HG03159 (cell line): ENCODE results near the gene RASA3.
"Not testable (repeated sequence)": the region's sequence is repeated elsewhere in the genome, so short reads cannot be mapped to it uniquely, and the experiment has no call there.

ENCODE experiments used
- ATAC-seq: cut with Tn5 transposase; IDR thresholded peaks from one replicate; pipeline ENCODE4 v1.9.1; 2021; ENCODE audit warnings: mild to moderate bottlenecking, moderate library complexity; ENCODE audit not compliant: unreplicated experiment

RASA3 gene

DNA sequence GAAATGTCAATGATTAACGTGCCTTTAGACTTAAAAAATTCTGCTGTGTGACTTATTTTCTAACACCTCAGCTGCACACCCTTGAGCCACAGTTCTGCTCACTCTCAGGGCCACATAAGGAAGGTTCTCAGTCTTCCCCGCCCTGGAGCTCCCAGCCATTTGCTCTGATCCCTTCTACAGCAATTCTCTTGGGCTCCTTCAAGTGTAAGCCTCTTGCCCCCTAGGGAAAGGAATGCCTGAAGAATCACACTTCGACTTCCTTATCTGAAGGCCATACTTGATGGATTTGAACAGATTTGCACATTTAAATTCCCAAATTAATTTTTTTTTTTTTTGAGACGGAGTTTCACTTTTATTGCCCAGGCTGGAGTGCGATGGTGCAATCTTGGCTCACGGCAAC is 44.2 kb downstream of the RASA3 start:
- no peak for ATAC-seq

DNA sequence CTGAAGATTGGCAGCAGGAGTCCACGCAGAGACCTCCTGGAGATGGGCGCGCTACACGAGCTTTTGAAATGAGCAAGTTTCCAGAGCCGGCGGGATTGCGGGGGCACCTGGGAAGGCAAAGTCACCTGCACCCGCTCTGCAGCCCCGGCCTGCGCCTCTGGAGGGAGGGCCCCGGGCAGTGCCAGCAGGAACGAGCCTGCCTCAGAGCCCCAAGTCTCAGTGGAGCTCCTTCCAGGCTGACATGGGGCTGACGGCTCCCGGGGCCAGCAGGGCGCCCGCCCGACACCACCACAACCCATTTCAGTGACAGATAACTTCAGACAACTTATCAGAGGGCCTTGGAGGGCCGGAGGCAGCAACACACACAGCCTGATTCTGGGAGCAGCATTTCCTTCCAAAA is 45.0 kb downstream of the RASA3 start:
- no peak for ATAC-seq

DNA sequence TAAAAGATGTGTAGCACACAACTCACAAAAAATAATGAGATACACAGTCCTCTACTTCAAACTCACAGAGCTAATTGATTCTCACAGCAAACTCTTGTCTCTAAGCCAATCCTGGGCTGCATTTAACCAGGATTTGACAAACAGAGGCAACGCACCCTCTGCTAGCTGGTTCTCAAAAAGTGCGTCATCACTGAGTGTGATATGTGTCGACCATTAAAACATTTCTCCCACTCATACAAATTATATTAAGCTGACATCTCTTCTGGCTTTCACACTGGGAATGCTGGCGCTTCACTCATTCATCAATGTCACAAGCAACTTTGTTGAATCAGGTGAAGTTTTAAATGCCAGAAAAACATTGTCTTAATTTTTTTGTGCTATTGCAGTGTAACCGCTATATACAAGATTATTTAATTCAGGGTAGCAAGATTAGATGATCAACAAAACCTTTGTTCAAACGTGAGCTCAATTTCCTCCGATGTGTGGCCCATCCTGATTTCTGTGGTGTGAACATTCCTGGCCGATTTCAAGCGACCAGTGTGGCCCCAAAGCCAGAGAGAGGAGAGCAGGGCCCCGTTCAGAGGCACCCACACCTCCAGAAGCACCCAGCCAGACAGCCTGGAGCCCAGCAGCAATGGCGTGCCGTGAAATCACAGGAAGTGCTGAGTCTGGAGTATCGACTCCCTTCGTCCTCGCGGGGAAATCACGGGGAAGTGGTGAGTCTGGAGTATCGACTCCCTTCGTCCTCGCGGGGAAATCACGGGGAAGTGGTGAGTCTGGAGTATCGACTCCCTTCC is 49.4 kb downstream of the RASA3 start:
- no peak for ATAC-seq

DNA sequence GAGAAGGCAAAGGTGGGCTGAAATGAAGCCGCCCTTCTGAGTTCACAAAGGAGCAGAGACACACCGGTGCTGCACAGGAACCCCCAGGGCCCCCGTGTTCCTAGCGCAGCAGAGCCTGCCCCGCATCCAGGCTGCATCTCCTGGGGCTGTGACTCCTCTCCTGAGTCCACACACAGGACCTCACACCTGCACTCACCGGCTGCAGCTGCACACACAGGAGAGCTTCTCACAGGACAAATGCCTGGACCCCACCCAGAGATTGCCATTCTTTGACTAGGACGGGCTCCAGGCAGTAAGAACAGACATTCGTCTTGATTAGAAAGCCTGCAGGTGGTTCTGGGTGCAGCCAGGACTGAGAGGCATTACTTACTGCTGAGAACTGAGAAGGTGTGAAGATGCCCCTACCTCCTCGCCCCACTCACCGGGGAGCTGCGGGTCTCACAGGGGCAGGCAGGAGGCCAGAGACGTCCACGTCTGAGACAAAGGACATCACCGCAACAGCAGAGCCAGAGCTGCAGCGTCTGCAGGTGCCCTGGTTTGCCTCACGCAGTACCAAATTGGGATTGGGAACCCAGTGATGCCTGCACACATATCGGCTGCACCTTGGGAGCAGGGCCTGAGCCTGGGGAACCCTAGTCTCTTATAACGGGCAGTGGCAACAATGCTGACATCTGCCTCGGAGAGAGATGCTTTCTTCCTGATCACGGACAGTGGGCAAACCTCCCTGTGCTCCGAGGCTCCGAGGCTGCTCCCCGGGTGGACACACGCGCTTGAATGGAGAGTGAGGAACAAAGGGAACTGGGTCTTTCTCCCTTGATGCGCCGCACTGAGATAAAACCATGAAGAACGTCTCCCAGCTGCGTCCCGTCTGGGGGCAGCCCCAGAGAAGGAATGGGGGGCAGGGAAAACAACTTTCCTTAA is 50.4 kb downstream of the RASA3 start:
- ATAC-seq, result no peak

DNA sequence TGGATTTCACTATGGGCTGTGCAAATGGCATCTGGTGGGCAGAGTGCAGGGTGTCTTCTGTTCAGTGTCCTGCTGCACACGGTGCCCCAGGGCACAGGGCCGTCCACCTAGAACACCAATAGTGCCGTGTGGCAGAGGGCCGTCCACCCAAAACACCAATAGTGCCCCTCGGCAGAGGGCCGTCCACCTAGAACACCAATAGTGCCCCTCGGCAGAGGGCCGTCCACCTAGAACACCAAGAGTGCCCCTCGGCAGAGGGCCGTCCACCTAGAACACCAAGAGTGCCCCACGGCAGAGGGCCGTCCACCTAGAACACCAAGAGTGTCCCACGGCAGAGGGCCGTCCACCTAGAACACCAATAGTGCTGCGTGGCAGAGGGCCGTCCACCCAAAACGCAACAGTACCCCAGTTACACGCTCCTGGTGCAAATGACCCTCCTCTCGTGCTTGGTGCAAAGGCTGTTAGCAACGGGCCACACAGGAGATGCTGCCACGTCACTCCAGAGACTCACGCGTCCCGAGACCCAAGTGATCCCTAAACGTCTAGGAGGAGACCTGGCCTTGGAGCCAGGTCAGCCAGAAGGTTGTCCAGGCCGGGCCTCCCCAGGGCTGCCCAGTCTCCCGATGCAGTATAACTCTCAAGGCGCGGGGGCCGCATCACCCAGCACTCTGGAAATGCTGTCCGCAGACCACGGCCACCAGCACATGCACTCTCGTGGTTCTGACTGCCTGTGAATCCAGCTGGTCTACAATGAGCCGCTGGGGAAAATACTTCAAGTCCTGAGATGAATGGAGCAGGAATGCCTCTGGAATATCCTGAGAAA is 51.5 kb downstream of the RASA3 start:
- no peak for ATAC-seq

DNA sequence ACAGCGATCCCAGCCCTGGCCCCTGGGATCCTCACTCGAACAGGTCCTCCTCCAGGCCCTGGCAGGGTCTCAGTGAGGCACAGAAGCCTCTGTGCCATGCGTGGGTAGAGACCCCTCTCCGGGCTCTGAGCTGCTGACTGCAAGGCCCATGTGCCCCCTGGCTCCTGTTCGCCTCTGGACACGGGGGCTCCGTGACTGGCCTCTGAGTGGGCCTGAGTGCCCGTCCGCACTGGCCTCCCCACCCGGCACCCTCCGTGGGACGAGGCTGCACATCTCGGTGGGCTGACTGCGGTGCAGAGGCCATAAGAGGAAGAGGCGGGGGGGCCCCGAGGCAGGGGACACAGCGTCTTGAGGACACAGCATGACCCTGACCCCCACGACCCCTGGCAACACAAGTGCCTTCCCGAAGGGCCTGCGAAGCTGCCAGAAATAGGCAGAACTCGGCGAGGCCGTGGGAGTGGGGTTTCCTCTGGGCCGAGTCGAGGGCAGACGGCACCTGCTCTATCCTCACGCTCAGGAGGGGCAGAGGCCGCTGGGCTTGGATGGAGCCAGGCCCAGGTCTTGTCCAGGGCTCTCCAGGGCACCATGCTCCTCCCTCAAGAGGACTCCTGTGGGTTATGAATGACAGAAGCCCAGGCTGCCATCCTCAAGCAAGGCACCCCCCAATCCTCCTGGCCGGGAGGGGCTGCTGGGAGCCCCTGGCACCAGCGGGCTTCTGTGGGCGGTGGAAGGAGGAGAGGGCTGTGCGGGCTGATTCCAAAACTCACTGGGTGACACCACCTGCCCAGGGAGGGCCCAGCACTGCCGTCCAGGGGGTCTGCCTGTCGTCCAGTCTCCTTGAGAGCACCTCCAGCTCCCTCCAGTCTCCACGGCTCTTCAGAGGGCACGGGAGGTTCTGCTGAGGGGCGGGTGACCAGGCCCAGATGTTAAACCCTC is 52.6 kb downstream of the RASA3 start:
- no peak for ATAC-seq

DNA sequence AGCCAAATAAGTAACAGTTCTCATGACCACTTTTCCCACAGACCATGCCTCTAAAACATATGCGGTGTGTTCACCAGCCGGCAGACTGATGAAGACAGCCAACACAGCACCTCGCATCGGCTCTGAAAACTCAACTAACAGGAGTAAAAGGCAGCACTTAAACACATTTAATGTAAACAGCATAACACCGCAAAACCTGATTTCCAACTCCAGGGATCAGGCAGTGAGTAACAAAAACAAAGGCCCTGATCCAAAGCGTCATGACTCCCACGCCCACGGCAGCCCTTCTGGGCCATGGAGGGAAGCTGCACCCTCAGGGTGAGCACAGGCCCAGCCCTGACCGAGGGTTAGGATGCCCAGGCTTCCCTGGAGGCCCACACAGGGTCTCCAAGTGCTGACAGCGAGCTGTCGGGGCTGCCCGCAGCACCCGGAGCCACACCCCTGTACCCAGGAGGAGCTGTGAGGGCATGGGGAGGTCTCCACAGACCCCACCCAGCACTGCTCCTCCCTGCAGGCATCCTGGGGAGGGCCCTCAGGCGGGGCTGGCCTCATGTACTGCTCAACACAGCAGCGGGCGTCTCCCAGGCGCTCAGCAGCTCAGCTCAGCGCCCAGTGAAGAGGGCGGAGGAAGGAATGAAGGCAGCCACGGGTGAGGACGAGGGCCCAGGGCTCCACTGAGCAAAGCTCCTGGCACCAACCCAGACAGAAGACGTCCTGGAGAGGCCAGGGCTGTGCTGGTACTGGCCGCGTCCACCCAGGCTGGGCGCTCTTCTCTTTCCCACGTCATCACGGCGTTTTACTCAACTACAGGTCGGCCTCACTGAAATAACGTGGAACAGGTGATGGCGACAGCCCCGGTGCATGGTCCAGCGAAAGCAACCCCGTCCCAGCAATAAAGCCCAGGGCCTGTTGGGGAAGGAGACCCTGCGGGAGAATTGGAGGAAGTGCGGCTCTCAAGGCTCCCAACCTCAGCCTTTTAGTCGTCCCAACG is 53.7 kb downstream of the RASA3 start:
- ATAC-seq, result no peak

DNA sequence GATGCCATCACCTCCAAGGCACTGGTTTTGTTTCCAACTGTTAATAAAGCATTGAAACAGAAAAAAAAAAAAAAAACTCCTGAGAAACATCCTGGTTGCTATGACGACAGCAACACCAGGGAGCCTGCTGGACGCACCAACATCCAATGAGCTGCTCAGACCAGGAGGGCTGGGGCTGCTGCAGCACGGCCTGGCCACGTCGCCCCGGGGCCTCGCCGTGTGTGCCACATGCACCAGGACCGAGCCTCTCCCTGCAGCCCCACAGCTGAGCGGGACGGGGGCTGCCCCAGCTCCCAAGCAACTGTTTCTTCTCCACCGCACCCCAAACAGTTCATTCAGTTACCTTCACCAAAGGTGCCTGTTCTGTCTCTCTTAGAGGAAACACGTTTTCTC is 54.5 kb downstream of the RASA3 start:
- ATAC-seq, result no peak

DNA sequence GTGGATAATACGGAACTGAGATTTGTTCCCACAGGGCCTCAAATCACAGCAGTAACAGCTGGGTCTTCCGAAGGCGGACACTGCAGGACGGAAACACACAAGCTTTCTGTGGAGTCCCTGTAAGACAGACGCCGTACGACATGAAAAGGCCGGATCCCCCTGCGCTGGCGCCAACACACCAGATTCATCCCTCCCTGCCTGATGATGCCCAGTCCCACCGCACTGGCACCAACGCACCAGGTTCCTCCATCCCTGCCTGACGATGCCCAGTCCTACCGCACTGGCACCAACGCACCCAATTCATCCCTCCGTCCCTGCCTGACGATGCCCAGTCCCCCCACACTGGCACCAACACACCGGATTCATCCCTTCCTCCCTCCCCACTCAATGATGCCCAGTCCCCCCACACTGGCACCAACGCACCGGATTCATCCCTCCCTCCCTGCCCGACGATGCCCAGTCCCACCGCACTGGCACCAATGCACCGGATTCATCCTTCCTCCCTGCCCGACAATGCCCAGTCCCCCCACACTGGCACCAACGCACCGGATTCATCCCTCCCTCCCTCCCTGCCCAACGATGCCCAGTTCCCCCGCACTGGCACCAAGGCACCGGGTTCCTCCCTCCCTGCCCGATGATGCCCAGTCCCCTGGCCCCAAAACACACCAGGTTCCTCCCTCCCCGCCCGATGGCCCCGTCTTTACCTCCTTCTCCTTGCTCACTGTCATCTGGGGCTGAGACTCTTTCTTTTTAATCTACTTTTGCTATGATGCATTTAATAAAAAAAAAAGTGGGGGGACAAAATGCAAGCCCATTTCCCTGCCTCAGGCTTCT is 55.1 kb downstream of the RASA3 start:
- ATAC-seq, result no peak

DNA sequence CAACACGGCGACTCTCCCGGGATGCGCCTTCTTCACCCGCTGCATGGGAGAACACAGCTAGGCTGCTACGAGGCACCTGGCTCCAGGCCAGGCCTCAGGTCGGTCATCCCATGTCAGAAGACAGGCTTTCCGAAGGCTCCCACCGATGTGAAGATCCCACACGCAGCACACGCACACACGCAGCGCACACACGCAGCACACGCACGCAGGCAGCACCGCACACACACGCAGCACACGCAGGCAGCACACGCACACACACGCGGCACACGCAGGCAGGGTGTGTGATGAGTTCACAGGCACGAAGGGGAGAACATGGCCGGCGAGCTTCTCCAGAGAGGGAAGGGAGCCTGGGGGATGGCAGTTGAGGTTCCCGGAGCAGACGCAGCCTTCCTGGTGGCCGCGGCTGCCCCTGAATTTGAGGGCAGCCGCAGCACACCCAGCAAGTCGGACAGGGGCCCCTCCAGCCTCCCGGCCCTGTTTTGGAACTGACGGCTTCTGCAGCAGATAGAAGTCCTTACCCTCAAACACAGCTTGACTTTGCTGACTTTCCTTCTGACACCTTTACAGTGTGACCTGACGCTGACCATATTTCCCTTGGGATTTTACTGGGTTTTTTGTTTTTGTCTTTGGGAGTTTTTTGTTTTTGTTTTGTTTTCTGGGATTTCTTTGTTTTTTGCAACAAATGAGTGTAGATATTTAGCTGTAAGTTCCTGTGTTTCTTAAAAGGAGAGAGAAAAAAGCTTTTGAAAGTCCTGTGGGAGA is 55.9 kb downstream of the RASA3 start:
- no peak for ATAC-seq

DNA sequence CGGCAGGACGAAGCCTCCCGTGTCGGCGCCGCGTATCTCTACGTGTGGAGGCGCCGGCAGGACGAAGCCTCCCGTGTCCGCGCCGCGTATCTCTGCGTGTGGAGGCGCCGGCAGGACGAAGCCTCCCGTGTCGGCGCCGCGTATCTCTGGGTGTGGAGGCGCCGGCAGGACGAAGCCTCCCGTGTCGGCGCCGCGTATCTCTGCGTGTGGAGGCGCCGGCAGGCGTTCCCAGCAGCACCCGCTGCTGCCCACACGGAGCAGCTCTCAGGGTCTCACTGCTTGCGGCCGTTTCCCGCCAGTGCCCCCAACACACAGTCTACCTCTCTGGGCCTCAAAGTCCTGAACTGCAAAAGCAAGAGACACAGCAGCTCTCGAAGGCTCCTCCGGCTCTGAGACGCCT is 56.6 kb downstream of the RASA3 start:
- ATAC-seq, result not testable (repeated sequence)

DNA sequence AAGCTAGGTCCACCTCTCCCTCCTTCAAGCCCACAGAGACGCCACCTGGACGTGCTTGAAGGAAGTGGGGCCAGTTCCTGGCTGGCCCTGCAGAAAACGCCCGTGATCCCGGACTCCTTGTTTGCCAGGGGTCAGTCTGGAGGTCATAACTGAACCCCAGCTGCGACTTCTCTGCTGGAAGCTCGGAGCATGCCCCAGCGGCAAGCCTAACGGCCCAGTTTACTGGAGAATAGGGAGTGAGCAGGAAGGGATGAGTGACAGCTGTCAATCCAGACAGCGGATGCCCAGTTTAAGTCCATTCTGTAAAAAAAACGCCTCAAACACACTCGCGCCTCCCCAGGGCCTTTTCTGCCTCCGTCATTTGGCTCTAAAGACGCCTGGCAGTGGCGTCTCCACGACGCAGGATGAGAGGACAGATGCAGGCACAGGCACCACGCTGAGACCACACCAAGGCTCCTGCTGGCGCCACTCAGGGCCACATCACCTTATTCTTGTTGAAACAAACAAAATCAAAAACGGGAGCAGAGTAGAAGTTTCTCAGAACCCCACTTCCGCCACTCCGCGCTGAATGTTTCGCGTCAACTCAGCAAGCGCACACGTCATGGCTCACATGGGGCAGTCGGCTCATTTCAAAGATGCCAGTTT is 57.6 kb downstream of the RASA3 start:
- no peak for ATAC-seq

DNA sequence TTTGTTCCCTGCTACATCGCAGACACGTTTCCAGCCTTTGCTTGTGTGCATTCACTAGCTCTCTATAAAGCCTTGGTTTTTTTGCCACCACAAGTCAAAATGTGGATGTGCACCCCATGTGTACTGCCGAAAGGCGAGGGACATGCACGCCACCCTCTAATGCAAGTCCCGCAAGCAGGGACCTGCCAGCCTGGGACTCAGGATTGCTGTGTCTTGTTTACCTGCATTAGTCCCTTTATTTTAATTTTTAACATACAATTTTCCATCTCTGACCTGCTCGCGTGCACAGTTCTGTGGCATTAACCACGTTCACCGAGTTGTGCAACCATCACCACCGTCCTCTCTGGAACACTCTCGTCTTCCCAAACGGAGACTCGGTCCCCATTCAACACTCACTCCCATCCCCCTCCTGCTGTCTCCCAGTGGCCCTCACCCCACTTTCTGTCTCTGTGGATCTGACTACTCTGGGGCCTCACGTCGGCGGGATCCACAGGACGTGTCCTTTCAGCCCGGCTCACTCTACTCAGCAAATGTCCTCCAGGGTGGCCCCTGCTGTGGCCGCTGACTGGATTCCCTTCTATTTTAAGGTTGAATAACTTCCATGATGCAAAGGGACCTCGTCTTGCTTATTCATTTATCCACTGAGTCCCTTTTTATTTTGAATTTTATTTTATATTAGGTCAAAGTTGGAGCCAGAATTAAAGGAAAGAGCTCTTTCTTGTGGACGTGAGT is 58.4 kb downstream of the RASA3 start:
- ATAC-seq, result no peak

DNA sequence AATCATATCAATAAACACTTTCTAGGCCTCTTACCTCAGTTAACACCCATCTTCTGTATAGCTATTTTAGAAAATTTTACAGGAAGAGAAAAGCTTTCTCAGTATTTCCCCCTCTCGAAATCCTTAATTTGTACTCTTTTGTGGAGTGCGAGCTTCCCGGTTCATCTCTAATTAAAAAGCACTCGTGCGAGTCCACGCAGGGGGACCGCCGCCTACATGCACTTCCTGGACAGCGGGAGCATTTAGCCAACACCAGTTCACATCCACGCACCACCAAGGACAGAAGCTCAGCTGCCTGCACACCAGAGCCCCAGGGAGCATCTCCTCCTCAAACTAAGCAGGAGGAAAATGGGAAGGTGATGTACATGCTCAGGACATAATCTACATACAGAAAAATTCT is 60.0 kb downstream of the RASA3 start:
- no peak for ATAC-seq

DNA sequence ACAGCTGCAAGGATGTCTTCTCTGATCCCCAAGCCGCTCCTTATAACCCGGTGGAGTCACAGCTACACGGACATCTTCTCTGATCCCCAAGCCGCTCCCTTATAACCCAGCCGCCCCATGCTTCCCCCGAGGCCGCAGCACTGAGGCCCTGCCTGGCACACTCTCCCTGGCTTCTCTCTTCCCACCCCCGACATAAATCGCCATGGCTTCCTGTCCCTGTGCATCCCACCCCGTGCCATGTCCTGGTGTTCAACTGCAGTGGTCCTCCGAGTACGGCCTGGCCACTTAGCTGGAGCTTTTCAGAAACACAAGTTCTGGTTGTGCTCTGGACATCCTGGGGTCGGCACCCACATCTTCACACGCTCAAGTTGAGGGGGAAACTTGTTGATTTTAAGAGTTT is 60.4 kb downstream of the RASA3 start:
- no peak for ATAC-seq

DNA sequence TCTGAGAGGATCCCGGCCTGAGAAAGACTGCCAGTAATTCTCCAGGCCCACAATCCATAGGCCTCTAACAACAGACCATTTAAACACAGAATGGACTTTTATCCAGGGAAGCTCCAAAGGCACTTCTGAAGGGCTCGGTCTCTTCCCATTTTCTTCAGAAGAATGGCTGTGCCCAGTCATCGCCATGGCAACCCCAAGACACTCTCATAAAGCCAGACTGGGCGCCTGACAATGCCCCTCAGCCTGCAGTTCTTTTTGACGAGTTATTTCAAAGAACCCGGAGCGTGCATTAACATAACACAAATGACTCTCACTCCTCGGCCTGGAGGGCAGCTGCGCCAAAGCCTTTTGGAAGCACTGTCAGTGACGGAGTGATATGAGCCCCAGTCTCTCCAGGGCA is 61.0 kb downstream of the RASA3 start:
- ATAC-seq, result no peak
